GM23338 (cell line): ENCODE results near the gene PIK3C2B. TPM values are rescaled to one million over a fixed set of nuclear protein-coding genes. Genes with fewer than 3 reads are reported as not detected.
A peak's percentile ranks its signal among the peaks of the same experiment; 100 is the strongest.

ENCODE experiments used
- ATAC-seq: fragments of 200-7000 bp; cut with Tn5 transposase; 3 replicates; pipeline ENCODE4 v1.9.1; 2020
- DNase-seq: peaks from one replicate; pipeline ENCODE4 v3.0.0-alpha.2; 2015; ENCODE audit warnings: low spot score
- H2AFZ ChIP-seq: fragments of 200-600 bp; sonication (generic); 2 replicates; pipeline ENCODE4 v1.8.0; 2016; ENCODE audit warnings: antibody characterized with exemption, mild to moderate bottlenecking, moderate library complexity
- H3F3A ChIP-seq: fragments of 200-600 bp; sonication (generic); replicated peaks from 2 replicates; pipeline ENCODE4 v1.8.0; 2017; ENCODE audit warnings: antibody characterized with exemption, mixed run types, low read depth
- H3K27ac ChIP-seq: fragments of 200-600 bp; sonication (generic); 2 replicates; pipeline ENCODE4 v1.6.1; 2016; ENCODE audit warnings: low read depth
- H3K27me3 ChIP-seq: fragments of 200-600 bp; sonication (generic); 2 replicates; pipeline ENCODE4 v1.8.0; 2016; ENCODE audit warnings: mild to moderate bottlenecking, mixed run types, moderate library complexity; ENCODE audit not compliant: insufficient read depth
- H3K36me3 ChIP-seq: fragments of 200-600 bp; sonication (generic); 2 replicates; pipeline ENCODE4 v1.8.0; 2016; ENCODE audit warnings: mild to moderate bottlenecking; ENCODE audit not compliant: insufficient read depth
- H3K4me1 ChIP-seq: fragments of 200-600 bp; sonication (generic); 2 replicates; pipeline ENCODE4 v1.8.0; 2016; ENCODE audit warnings: mild to moderate bottlenecking, moderate library complexity; ENCODE audit not compliant: insufficient read depth
- H3K4me2 ChIP-seq: fragments of 200-600 bp; sonication (generic); 2 replicates; pipeline ENCODE4 v1.7.1; 2017; ENCODE audit warnings: mixed run types
- H3K4me3 ChIP-seq: fragments of 200-600 bp; sonication (generic); 2 replicates; pipeline ENCODE4 v1.6.1; 2016; ENCODE audit warnings: mixed run types
- H3K79me2 ChIP-seq: fragments of 200-600 bp; sonication (generic); replicated peaks from 2 replicates; pipeline ENCODE4 v1.8.0; 2017; ENCODE audit warnings: mild to moderate bottlenecking; ENCODE audit not compliant: insufficient read depth
- H3K9me2 ChIP-seq: fragments of 200-600 bp; sonication (generic); 2 replicates; pipeline ENCODE4 v1.8.0; 2017; ENCODE audit not compliant: insufficient read depth
- H4K20me1 ChIP-seq: fragments of 200-600 bp; sonication (generic); replicated peaks from 2 replicates; pipeline ENCODE4 v1.8.0; 2017; ENCODE audit warnings: mild to moderate bottlenecking; ENCODE audit not compliant: insufficient read depth
- H3K27ac Mint-ChIP-seq: 2 replicates; pipeline ENCODE4 v1.8.0; 2020; ENCODE audit warnings: inconsistent platforms, mild to moderate bottlenecking, moderate library complexity, mixed read lengths
- H3K27me3 Mint-ChIP-seq: 3 replicates; pipeline ENCODE4 v1.8.0; 2022; ENCODE audit warnings: low read depth, mild to moderate bottlenecking, moderate library complexity, mixed read lengths, inconsistent platforms; ENCODE audit not compliant: insufficient read depth, poor library complexity
- H3K36me3 Mint-ChIP-seq: 3 replicates; pipeline ENCODE4 v1.8.0; 2021; ENCODE audit warnings: low read depth, mild to moderate bottlenecking, inconsistent platforms, moderate library complexity, mixed read lengths
- H3K4me1 Mint-ChIP-seq: 3 replicates; pipeline ENCODE4 v1.8.0; 2020; ENCODE audit warnings: mild to moderate bottlenecking, inconsistent platforms, mixed read lengths
- H3K4me3 Mint-ChIP-seq: 3 replicates; pipeline ENCODE4 v1.8.0; 2021; ENCODE audit warnings: moderate library complexity, mild to moderate bottlenecking, inconsistent platforms, mixed read lengths
- H3K9me3 Mint-ChIP-seq: 3 replicates; pipeline ENCODE4 v1.8.0; 2020; ENCODE audit warnings: moderate library complexity, mild to moderate bottlenecking, inconsistent platforms, mixed read lengths
- CREB1 ChIP-seq: fragments of 250-450 bp; sonication (Bioruptor Pico); IDR thresholded peaks from 2 replicates; pipeline ENCODE4 v1.5.0; 2020; ENCODE audit warnings: low read depth, mild to moderate bottlenecking, moderate library complexity
- ETS1 ChIP-seq: IDR thresholded peaks from 2 replicates; pipeline ENCODE4 v1.6.1; 2016; ENCODE audit warnings: antibody characterized with exemption
- JUNB ChIP-seq: IDR thresholded peaks from one replicate; pipeline ENCODE4 v1.6.1; 2016; ENCODE audit warnings: antibody characterized with exemption; ENCODE audit not compliant: unreplicated experiment
- NANOG ChIP-seq: IDR thresholded peaks from 2 replicates; pipeline ENCODE4 v1.6.1; 2016; ENCODE audit warnings: antibody characterized with exemption, borderline replicate concordance
- POLR2AphosphoS5 ChIP-seq: IDR thresholded peaks from 2 replicates; pipeline ENCODE4 v1.6.1; 2016; ENCODE audit warnings: antibody characterized with exemption, low read depth
- STAT1 ChIP-seq: IDR thresholded peaks from one replicate; pipeline ENCODE4 v1.6.1; 2016; ENCODE audit warnings: antibody characterized with exemption; ENCODE audit not compliant: unreplicated experiment
- ZNF114 ChIP-seq: fragments of 250-450 bp; sonication (Bioruptor Pico); IDR thresholded peaks from 2 replicates; pipeline ENCODE4 v1.5.0; 2020; ENCODE audit warnings: mild to moderate bottlenecking, moderate library complexity
- ZNF462 ChIP-seq: fragments of 250-450 bp; sonication (Bioruptor Pico); IDR thresholded peaks from 2 replicates; pipeline ENCODE4 v1.5.0; 2020; ENCODE audit warnings: mild to moderate bottlenecking, moderate library complexity
- polyA plus RNA-seq: library from polyadenylated mRNA; unstranded; fragments of >200 nt; fragmentation: Nextera tagmentation; extraction: Ambion mirVana; gene quantifications from 2 replicates; pipeline ENCODE4 v1.2.1, GENCODE V29; 2016
- total RNA-seq: library from RNA; depleted of rRNA; stranded (reverse); fragments of >200 nt; shearing (Covaris generic); gene quantifications from 2 replicates; pipeline ENCODE4 v1.2.3, GENCODE V29; 2014

The PIK3C2B gene
- total and polyA plus RNA-seq, 2 experiments from 2014 or later: 4.8 to 19.0 TPM

- TF ChIP-seq STAT1: no peak
Measured at GRCh38 chr1:204455063-204455830, 39.4 kb downstream of the PIK3C2B start (continued).

GRCh38 chr1:204454476-204454875, 40.1 kb downstream of the PIK3C2B start:
- Histone ChIP-seq H3K4me2 (peak overlapping the region; percentile 60), H4K20me1 (no peaks in the 10 kb centered on the region), H3K4me3 (peak overlapping the region; percentile 5; the same call in 1 of the 2 replicates), H3K9me2 (no peaks in the 10 kb centered on the region), H3K79me2 (no peaks in the 10 kb centered on the region), H3K27me3 (no peaks in the 10 kb centered on the region), H2AFZ (no peak overlapping the region), H3F3A (0 out of 2 replicates have a peak, but pooled peaks cover 7% of the 10 kb centered on the region), H3K36me3 (peaks cover 8% of the 10 kb centered on the region; the same call in 1 of the 2 replicates), H3K27ac (peak overlapping the region; percentile 84; the same call in 1 of the 2 replicates), H3K4me1 (peaks cover 37% of the 10 kb centered on the region)
- ATAC-seq: peak; percentile 7; the same call in 1 of the 3 replicates
- Mint-ChIP-seq H3K4me1 (peaks cover 69% of the 10 kb centered on the region), H3K36me3 (peaks cover 24% of the 10 kb centered on the region), H3K9me3 (no peaks in the 10 kb centered on the region; the same call in 2 of the 3 replicates), H3K27me3 (peaks cover 17% of the 10 kb centered on the region), H3K4me3 (peak overlapping the region; percentile 48; the same call in 1 of the 3 replicates), H3K27ac (peak overlapping the region; percentile 89)
- DNase-seq: peak; percentile 15
- TF ChIP-seq POLR2AphosphoS5 (no peak), ETS1 (no peak), JUNB (no peak), STAT1 (no peak), CREB1 (no peak), NANOG (no peak), ZNF114 (CRISPR knock-in tag) (no peak), ZNF462 (CRISPR knock-in tag) (no peak)
